ENCODE measurements around the gene CCDC13.
"Not testable (repeated sequence)": the region's sequence is repeated elsewhere in the genome, so short reads cannot be mapped to it uniquely, and the experiment has no call there.

The CCDC13 gene

DNA sequence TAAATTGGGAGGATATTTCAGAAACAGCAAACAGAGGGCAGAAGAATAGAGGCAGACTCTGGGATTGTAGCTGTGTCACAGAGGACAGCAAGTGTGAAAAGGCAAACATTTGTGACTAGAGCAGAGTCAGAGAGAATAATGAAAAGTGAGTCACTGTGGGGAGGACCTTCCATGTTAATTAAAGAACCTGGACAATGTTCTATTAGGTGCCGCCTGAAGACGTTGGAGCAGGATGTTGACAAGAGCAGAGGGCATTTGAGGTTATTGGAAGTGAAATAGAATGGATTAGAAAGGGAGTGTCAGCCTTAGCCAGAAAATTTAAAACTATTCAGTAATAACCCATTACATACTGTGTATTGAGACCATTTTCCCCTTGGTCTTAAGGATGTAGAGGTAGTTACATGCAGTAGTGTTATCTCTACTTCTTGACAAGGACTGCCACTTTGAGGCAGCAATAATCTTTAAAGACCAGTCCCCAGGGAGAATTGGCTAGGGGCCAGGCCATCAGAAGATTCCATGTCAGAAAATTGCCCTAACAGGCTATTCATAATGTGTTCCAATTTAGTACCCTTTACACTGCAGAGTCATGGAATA is 42.0 kb upstream of the CCDC13 start:
- peaks cover 4% of the 10 kb centered on the region for H3K27me3 Mint-ChIP-seq (ENCODE audit: low read depth, poor library complexity)
- DNase-seq: no peak
- H3K36me3 Mint-ChIP-seq (ENCODE audit: low read depth): no peaks in the 10 kb centered on the region
- no peak overlapping the region for H3K27ac Mint-ChIP-seq
- H3K4me3 Mint-ChIP-seq: no peak overlapping the region
- no peaks in the 10 kb centered on the region for H3K9me3 Mint-ChIP-seq
- H3K4me1 Mint-ChIP-seq: peaks cover 33% of the 10 kb centered on the region
- TF ChIP-seq, protein P1, sequence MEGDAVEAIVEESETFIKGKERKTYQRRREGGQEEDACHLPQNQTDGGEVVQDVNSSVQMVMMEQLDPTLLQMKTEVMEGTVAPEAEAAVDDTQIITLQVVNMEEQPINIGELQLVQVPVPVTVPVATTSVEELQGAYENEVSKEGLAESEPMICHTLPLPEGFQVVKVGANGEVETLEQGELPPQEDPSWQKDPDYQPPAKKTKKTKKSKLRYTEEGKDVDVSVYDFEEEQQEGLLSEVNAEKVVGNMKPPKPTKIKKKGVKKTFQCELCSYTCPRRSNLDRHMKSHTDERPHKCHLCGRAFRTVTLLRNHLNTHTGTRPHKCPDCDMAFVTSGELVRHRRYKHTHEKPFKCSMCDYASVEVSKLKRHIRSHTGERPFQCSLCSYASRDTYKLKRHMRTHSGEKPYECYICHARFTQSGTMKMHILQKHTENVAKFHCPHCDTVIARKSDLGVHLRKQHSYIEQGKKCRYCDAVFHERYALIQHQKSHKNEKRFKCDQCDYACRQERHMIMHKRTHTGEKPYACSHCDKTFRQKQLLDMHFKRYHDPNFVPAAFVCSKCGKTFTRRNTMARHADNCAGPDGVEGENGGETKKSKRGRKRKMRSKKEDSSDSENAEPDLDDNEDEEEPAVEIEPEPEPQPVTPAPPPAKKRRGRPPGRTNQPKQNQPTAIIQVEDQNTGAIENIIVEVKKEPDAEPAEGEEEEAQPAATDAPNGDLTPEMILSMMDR (IDR thresholded peaks at IDR 0.05): no peak

DNA sequence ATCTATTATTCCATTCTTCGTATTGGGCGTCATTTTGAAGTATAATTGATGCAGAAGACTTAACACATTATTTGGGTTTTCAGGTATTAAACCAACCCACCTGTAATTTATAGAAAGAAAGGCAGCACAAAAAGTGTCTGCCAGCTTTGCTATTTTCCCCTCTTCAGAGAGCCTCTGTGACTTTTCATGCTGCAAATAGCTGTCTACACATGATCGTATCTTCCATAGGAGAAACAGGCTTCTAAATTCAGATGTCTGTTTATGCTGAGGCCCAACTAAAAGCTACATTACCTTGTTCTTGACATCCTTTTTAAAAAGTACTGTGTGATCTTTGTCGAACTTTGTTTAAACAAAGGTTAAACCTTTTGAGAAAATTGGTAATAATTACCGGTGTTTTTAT is 41.2 kb upstream of the CCDC13 start:
- no peaks in the 10 kb centered on the region for H3K36me3 Mint-ChIP-seq (ENCODE audit: low read depth)
- H3K4me1 Mint-ChIP-seq: peaks cover 25% of the 10 kb centered on the region
- no peak overlapping the region for H3K27ac Mint-ChIP-seq
- no peaks in the 10 kb centered on the region for H3K9me3 Mint-ChIP-seq
- no peak overlapping the region for H3K4me3 Mint-ChIP-seq
- TF ChIP-seq, protein P1 (IDR thresholded peaks at IDR 0.05): no peak
- no peak for DNase-seq
- peaks cover 4% of the 10 kb centered on the region for H3K27me3 Mint-ChIP-seq (ENCODE audit: low read depth, poor library complexity)

DNA sequence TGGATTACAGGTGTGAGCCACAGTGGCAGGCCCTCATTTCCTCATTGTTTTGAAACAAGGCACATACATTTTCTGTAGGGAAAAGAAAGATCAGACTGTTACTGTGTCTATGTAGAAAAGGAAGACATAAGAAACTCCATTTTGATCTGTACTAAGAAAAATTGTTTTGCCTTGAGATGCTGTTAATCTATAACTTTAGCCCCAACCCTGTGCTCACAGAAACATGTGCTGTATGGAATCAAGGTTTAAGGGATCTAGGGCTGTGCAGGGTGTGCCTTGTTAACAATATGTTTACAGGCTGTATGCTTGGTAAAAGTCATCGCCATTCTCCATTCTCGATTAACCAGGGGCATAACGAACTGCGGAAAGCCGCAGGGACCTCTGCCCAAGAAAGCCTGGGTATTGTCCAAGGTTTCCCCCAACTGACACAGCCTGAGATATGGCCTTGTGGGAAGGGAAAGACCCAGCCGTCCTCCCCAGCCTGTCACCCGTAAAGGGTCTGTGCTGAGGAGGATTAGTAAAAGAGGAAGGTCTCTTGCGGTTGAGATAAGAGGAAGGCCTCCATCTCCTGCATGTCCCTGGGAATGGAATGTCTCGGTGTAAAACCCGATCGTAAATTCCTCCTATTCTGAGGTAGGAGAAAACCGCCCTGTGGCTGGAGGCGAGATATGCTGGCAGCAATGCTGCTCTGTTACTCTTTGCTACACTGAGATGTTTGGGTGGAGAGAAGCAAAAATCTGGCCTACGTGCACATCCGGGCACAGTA is 38.2 kb upstream of the CCDC13 start:
- DNase-seq: peak; percentile 16
- H3K27me3 Mint-ChIP-seq (ENCODE audit: low read depth, poor library complexity): peaks cover 10% of the 10 kb centered on the region
- H3K9me3 Mint-ChIP-seq; H3K36me3 Mint-ChIP-seq (ENCODE audit: low read depth); H3K4me3 Mint-ChIP-seq; H3K27ac Mint-ChIP-seq: not testable (repeated sequence)
- peaks cover 24% of the 10 kb centered on the region for H3K4me1 Mint-ChIP-seq

DNA sequence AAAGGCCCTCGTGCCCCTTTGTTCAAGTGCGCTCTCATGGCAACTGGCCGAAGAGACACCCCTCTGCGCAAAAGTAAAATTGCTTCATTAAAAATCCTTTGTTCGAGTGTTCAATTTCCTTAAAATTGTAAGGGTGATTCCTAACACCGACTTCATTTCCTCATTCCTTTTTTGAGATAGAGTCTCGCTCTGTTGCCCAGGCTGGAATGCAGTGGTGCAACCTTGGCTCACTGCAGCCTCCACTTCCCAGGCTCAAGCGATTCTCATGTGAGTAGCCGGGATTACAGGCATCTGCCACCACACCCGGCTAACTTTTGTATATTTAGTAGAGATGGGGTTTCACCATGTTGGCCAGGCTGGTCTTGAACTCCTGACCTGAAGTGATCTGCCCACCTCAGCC is 37.7 kb upstream of the CCDC13 start:
- not testable (repeated sequence) for H3K36me3 Mint-ChIP-seq (ENCODE audit: low read depth); H3K27ac Mint-ChIP-seq; H3K4me3 Mint-ChIP-seq; H3K9me3 Mint-ChIP-seq; DNase-seq
- peaks cover 26% of the 10 kb centered on the region for H3K4me1 Mint-ChIP-seq
- peaks cover 12% of the 10 kb centered on the region for H3K27me3 Mint-ChIP-seq (ENCODE audit: low read depth, poor library complexity)

DNA sequence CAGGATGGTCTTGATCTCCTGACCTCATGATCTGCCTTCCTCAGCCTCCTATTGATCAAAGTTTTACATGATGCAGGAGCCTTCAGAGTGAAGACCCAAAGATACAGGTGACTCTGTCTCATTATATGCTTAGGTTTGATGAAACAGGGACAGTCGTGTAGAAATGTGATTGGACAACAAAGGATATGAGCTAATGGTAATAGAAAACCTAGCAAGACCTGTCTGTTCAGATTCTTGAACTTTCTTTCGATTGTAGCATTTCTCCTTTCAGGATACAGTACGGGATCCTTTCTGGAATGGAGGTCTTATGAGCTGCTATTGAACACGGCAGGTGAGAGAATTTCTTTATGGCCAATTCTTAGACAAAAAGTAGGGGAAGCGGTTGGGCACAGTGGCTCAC is 36.1 kb upstream of the CCDC13 start, which contains the start of gene ACKR2:
ACKR2 (plus strand) TSS at position 244 of the 400 bp plus-strand sequence. CDS start 55,058 bp downstream, outside the sequence.
- TF ChIP-seq, protein P1 (IDR thresholded peaks at IDR 0.05): no peak
- Mint-ChIP-seq H3K27ac (peak within 1 kb of the TSS; percentile 6), H3K4me1 (peaks cover 29% of the 10 kb centered on the region), H3K4me3 (no peak within 1 kb of the TSS), H3K36me3 (ENCODE audit: low read depth) (no peaks in the 10 kb centered on the region), H3K27me3 (ENCODE audit: low read depth, poor library complexity) (peaks cover 15% of the 10 kb centered on the region), H3K9me3 (no peaks in the 10 kb centered on the region)
- DNase-seq: no peak

DNA sequence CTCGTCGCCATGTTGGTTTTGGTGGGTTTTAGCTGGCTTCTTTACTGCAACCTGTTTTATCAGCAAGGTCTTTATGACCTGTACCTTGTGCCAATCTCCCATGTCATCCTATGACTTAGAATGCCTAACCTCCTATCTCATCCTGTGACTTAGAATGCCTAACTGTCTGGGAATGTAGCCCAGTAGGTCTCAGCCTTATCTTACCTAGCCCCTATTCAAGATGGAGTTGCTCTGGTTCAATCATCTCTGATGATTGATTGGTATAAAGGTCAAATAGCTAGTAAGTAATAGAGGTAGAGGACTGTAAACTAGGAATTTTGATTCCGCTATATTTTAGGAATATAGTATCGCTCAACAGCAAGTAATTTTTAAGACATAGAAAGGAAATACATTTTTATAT is 34.9 kb upstream of the CCDC13 start:
- no peak overlapping the region for H3K4me3 Mint-ChIP-seq
- TF ChIP-seq, protein P1 (IDR thresholded peaks at IDR 0.05): no peak
- H3K27me3 Mint-ChIP-seq (ENCODE audit: low read depth, poor library complexity): peaks cover 15% of the 10 kb centered on the region
- no peak overlapping the region for H3K27ac Mint-ChIP-seq
- no peaks in the 10 kb centered on the region for H3K9me3 Mint-ChIP-seq
- no peaks in the 10 kb centered on the region for H3K36me3 Mint-ChIP-seq (ENCODE audit: low read depth)
- no peak for DNase-seq
- H3K4me1 Mint-ChIP-seq: peaks cover 42% of the 10 kb centered on the region

Data from nephron progenitor cell (in vitro differentiated cells).